ENCODE results near the gene CCDC83.

- TF ChIP-seq ZBTB48 (tag by site-specific recombination; IDR thresholded peaks at IDR 0.05) (no peak), CTCF (tag by site-specific recombination; IDR thresholded peaks at IDR 0.05) (no peak), KLF10 (tag by site-specific recombination; IDR thresholded peaks at IDR 0.05) (no peak), ZBTB26 (tag by site-specific recombination; optimal IDR thresholded peaks at IDR 0.05) (no peak), GFI1B (tag by site-specific recombination; IDR thresholded peaks at IDR 0.05) (no peak), ZNF645 (tag by site-specific recombination; IDR thresholded peaks at IDR 0.05) (no peak), PRDM2 (tag by site-specific recombination; IDR thresholded peaks at IDR 0.05; ENCODE audit: borderline replicate concordance) (no peak), ZBTB11 (tag by site-specific recombination; conservative IDR thresholded peaks at IDR 0.05; ENCODE audit: low read depth) (no peak), ZBTB44 (tag by site-specific recombination; IDR thresholded peaks at IDR 0.05) (no peak), ZNF324 (tag by site-specific recombination; IDR thresholded peaks at IDR 0.05) (no peak), ZNF239 (tag by site-specific recombination; IDR thresholded peaks at IDR 0.05) (no peak)
Measured at GRCh38 chr11:85896876-85897275, 41.7 kb downstream of the CCDC83 start.

All from HEK293 (cell line).